ENCODE results near the gene CENPV.

The CENPV gene

GRCh38 chr17:16354585-16354984 lies 1.3 kb upstream of the CENPV start:
- Histone ChIP-seq H3K4me1 (ENCODE audit: control insufficient read depth, insufficient read depth, low read length) (peaks cover 15% of the 10 kb centered on the region), H3K9me3 (ENCODE audit: control insufficient read depth, low read length) (no peaks in the 10 kb centered on the region), H3K36me3 (ENCODE audit: control insufficient read depth, insufficient read depth, low read length, severe bottlenecking) (no peaks in the 10 kb centered on the region), H3K4me3 (ENCODE audit: low read length) (no peak overlapping the region), H3K9ac (ENCODE audit: low read length) (no peak overlapping the region), H3K27me3 (replicated peaks; ENCODE audit: control insufficient read depth, insufficient read depth, low read length) (no peaks in the 10 kb centered on the region)
- DNase-seq (ENCODE audit: low read depth), result no peak

GRCh38 chr17:16352667-16353316 lies 477 bp downstream of the CENPV start:
- H3K9ac ChIP-seq (ENCODE audit: low read length), result peak overlapping the region; percentile 74
- H3K27me3 ChIP-seq (replicated peaks; ENCODE audit: control insufficient read depth, insufficient read depth, low read length), result no peaks in the 10 kb centered on the region
- H3K36me3 ChIP-seq (ENCODE audit: control insufficient read depth, insufficient read depth, low read length, severe bottlenecking), result no peaks in the 10 kb centered on the region
- peak overlapping the region; percentile 82 for H3K4me3 ChIP-seq (ENCODE audit: low read length)
- no peaks in the 10 kb centered on the region for H3K9me3 ChIP-seq (ENCODE audit: control insufficient read depth, low read length)
- H3K4me1 ChIP-seq (ENCODE audit: control insufficient read depth, insufficient read depth, low read length), result peaks cover 15% of the 10 kb centered on the region
- peak; percentile 59 for DNase-seq (ENCODE audit: low read depth)

- Histone ChIP-seq H3K4me1 (ENCODE audit: control insufficient read depth, insufficient read depth, low read length) (peaks cover 15% of the 10 kb centered on the region), H3K9me3 (ENCODE audit: control insufficient read depth, low read length) (no peaks in the 10 kb centered on the region), H3K4me3 (ENCODE audit: low read length) (peak overlapping the region; percentile 82), H3K9ac (ENCODE audit: low read length) (peak overlapping the region; percentile 74), H3K36me3 (ENCODE audit: control insufficient read depth, insufficient read depth, low read length, severe bottlenecking) (no peaks in the 10 kb centered on the region), H3K27me3 (replicated peaks; ENCODE audit: control insufficient read depth, insufficient read depth, low read length) (no peaks in the 10 kb centered on the region)
- DNase-seq (ENCODE audit: low read depth), result peak; percentile 66
Measured at GRCh38 chr17:16352303-16352666, 984 bp downstream of the CENPV start.

GRCh38 chr17:16351831-16352230 lies 1.4 kb downstream of the CENPV start:
- Histone ChIP-seq H3K9ac (ENCODE audit: low read length) (peak overlapping the region; percentile 74), H3K27me3 (replicated peaks; ENCODE audit: control insufficient read depth, insufficient read depth, low read length) (no peaks in the 10 kb centered on the region), H3K9me3 (ENCODE audit: control insufficient read depth, low read length) (no peaks in the 10 kb centered on the region), H3K4me3 (ENCODE audit: low read length) (peak overlapping the region; percentile 82), H3K36me3 (ENCODE audit: control insufficient read depth, insufficient read depth, low read length, severe bottlenecking) (no peaks in the 10 kb centered on the region), H3K4me1 (ENCODE audit: control insufficient read depth, insufficient read depth, low read length) (peaks cover 15% of the 10 kb centered on the region)
- DNase-seq (ENCODE audit: low read depth), result peak; percentile 54

- H3K4me1 ChIP-seq (ENCODE audit: control insufficient read depth, insufficient read depth, low read length), result peaks cover 15% of the 10 kb centered on the region
- no peak overlapping the region for H3K4me3 ChIP-seq (ENCODE audit: low read length)
- H3K9me3 ChIP-seq (ENCODE audit: control insufficient read depth, low read length), result no peaks in the 10 kb centered on the region
- DNase-seq (ENCODE audit: low read depth), result no peak
- no peaks in the 10 kb centered on the region for H3K27me3 ChIP-seq (replicated peaks; ENCODE audit: control insufficient read depth, insufficient read depth, low read length)
- no peaks in the 10 kb centered on the region for H3K36me3 ChIP-seq (ENCODE audit: control insufficient read depth, insufficient read depth, low read length, severe bottlenecking)
- H3K9ac ChIP-seq (ENCODE audit: low read length), result no peak overlapping the region
Measured at GRCh38 chr17:16349431-16349830, 3.8 kb downstream of the CENPV start.

- no peak for DNase-seq (ENCODE audit: low read depth)
- Histone ChIP-seq H3K4me3 (ENCODE audit: low read length) (no peak overlapping the region), H3K27me3 (replicated peaks; ENCODE audit: control insufficient read depth, insufficient read depth, low read length) (no peaks in the 10 kb centered on the region), H3K36me3 (ENCODE audit: control insufficient read depth, insufficient read depth, low read length, severe bottlenecking) (no peaks in the 10 kb centered on the region), H3K4me1 (ENCODE audit: control insufficient read depth, insufficient read depth, low read length) (peaks cover 13% of the 10 kb centered on the region), H3K9me3 (ENCODE audit: control insufficient read depth, low read length) (no peaks in the 10 kb centered on the region), H3K9ac (ENCODE audit: low read length) (no peak overlapping the region)
Measured at GRCh38 chr17:16348586-16348985, 4.7 kb downstream of the CENPV start.

DNA sequence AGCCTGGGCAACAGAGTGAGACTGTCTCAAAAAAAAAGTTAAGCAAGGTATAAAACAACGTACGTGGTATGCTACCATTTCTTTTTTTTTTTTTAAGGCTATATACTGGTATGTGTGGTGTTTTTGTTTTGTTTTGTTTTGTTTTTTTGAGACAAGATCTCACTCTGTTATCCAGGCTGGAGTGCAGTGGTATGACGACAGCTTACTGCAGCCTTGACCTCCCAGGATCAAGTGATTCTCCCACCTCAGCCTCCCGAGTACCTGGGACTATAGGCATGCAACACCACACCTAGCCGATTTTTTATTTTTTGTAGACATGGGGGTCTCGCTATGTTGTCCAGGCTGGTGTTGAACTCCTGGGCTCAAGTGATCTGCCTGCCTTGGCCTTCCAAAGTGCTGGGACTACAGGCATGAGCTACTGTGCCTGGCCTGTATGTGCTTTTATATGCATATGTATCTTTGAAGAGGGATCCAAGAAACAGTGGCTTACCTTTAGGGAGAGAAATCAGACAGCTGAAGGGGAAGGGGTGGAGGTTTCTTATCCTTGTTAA lies 6.5 kb downstream of the CENPV start:
- Histone ChIP-seq H3K9me3 (ENCODE audit: control insufficient read depth, low read length) (no peaks in the 10 kb centered on the region), H3K9ac (ENCODE audit: low read length) (no peak overlapping the region), H3K4me1 (ENCODE audit: control insufficient read depth, insufficient read depth, low read length) (peaks cover 9% of the 10 kb centered on the region), H3K4me3 (ENCODE audit: low read length) (no peak overlapping the region), H3K36me3 (ENCODE audit: control insufficient read depth, insufficient read depth, low read length, severe bottlenecking) (no peaks in the 10 kb centered on the region), H3K27me3 (replicated peaks; ENCODE audit: control insufficient read depth, insufficient read depth, low read length) (no peaks in the 10 kb centered on the region)
- no peak for DNase-seq (ENCODE audit: low read depth)

DNA sequence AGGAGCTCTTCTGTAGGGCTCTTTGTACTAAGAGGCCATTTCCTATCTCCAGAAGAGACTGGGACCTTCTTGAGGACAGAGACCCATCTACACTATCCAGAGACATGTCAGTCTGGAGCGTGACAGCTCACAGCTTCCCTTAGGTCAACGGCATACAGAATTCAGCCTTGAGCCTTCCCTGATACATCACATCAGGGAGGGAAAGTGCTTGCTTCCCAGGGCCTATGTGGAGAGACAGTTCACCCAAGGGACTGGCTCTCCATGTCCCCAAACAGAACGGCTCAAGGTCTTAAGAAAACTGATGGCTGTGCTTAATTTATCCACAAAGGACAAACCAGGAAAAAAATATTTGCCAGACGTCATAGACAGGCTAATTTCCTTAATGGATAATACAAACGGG lies 7.7 kb downstream of the CENPV start:
- Histone ChIP-seq H3K27me3 (replicated peaks; ENCODE audit: control insufficient read depth, insufficient read depth, low read length) (no peaks in the 10 kb centered on the region), H3K4me1 (ENCODE audit: control insufficient read depth, insufficient read depth, low read length) (peaks cover 5% of the 10 kb centered on the region), H3K9ac (ENCODE audit: low read length) (no peak overlapping the region), H3K4me3 (ENCODE audit: low read length) (no peak overlapping the region), H3K9me3 (ENCODE audit: control insufficient read depth, low read length) (no peaks in the 10 kb centered on the region), H3K36me3 (ENCODE audit: control insufficient read depth, insufficient read depth, low read length, severe bottlenecking) (no peaks in the 10 kb centered on the region)
- no peak for DNase-seq (ENCODE audit: low read depth)

DNA sequence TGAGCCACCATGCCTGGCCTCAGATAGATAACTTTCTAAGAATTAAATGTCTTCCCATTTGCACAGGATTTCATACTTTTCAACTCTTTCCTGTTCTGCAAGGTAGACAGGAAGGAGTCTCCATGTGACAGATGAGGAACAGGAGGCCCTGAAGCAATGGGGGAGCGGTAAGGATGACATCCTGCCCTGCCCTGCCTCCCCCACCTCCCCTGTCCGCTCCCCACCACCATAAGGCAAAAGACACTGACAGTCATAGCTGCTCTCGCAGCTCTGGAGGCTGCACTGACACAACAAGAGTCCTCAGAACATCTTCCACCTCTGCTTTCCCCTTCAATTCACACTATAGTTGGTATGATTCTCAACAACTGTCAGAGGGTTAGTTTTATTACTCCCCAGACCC lies 9.7 kb downstream of the CENPV start:
- Histone ChIP-seq H3K27me3 (replicated peaks; ENCODE audit: control insufficient read depth, insufficient read depth, low read length) (no peaks in the 10 kb centered on the region), H3K4me1 (ENCODE audit: control insufficient read depth, insufficient read depth, low read length) (peaks cover 5% of the 10 kb centered on the region), H3K36me3 (ENCODE audit: control insufficient read depth, insufficient read depth, low read length, severe bottlenecking) (no peaks in the 10 kb centered on the region), H3K9me3 (ENCODE audit: control insufficient read depth, low read length) (no peaks in the 10 kb centered on the region), H3K9ac (ENCODE audit: low read length) (no peak overlapping the region), H3K4me3 (ENCODE audit: low read length) (no peak overlapping the region)
- DNase-seq (ENCODE audit: low read depth), result no peak

DNA sequence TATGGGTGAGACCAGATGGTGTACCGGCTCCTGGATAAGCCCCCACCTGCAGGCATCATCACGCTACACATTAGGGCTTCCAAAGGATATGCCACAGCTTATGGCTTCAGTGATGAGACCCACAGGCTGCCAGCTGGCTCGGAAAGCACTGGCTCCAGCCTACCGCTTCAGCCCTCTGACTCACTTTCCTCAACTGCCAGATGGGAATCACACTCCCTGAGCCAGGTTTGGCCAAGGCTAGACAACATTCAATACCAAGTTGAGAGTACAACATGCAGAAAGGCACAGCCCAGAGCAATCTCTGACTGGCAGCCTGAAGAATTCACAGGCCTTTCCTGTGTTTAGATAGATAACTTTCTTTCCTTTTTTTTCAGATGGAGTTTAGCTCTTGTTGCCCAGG lies 10.3 kb downstream of the CENPV start:
- H3K4me1 ChIP-seq (ENCODE audit: control insufficient read depth, insufficient read depth, low read length), result peaks cover 5% of the 10 kb centered on the region
- H3K4me3 ChIP-seq (ENCODE audit: low read length), result no peak overlapping the region
- H3K27me3 ChIP-seq (replicated peaks; ENCODE audit: control insufficient read depth, insufficient read depth, low read length), result no peaks in the 10 kb centered on the region
- no peaks in the 10 kb centered on the region for H3K36me3 ChIP-seq (ENCODE audit: control insufficient read depth, insufficient read depth, low read length, severe bottlenecking)
- no peak overlapping the region for H3K9ac ChIP-seq (ENCODE audit: low read length)
- DNase-seq (ENCODE audit: low read depth), result peak; percentile 17
- no peaks in the 10 kb centered on the region for H3K9me3 ChIP-seq (ENCODE audit: control insufficient read depth, low read length)

GRCh38 chr17:16339959-16340358 lies 13.3 kb downstream of the CENPV start:
- H3K36me3 ChIP-seq (ENCODE audit: control insufficient read depth, insufficient read depth, low read length, severe bottlenecking), result no peaks in the 10 kb centered on the region
- no peak for DNase-seq (ENCODE audit: low read depth)
- H3K4me3 ChIP-seq (ENCODE audit: low read length), result no peak overlapping the region
- no peaks in the 10 kb centered on the region for H3K9me3 ChIP-seq (ENCODE audit: control insufficient read depth, low read length)
- H3K9ac ChIP-seq (ENCODE audit: low read length), result no peak overlapping the region
- H3K27me3 ChIP-seq (replicated peaks; ENCODE audit: control insufficient read depth, insufficient read depth, low read length), result no peaks in the 10 kb centered on the region
- H3K4me1 ChIP-seq (ENCODE audit: control insufficient read depth, insufficient read depth, low read length), result peaks cover 5% of the 10 kb centered on the region

DNA sequence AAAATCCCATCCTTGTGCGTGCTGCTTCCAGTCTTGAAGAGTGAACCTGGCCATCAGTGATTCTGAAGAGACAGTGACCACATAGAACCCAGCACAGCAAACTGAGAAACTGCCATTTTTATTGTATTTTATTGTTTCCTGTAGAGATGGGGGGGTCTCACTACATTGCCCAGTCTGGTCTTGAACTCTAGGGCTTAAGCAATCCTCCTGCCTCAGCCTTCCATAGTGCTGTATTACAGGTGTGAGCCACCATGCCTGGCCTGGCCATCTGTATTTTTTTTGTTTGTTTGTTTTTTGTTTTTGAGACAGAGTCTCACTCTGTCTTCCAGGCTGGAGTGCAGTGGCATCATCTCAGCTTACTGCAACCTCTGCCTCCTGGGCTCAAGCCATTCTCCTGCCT lies 13.9 kb downstream of the CENPV start:
- Histone ChIP-seq H3K9ac (ENCODE audit: low read length) (no peak overlapping the region), H3K27me3 (replicated peaks; ENCODE audit: control insufficient read depth, insufficient read depth, low read length) (no peaks in the 10 kb centered on the region), H3K36me3 (ENCODE audit: control insufficient read depth, insufficient read depth, low read length, severe bottlenecking) (no peaks in the 10 kb centered on the region), H3K4me1 (ENCODE audit: control insufficient read depth, insufficient read depth, low read length) (peaks cover 5% of the 10 kb centered on the region), H3K4me3 (ENCODE audit: low read length) (no peak overlapping the region), H3K9me3 (ENCODE audit: control insufficient read depth, low read length) (no peaks in the 10 kb centered on the region)
- DNase-seq (ENCODE audit: low read depth), result no peak

Measured in adipocyte (in vitro differentiated cells).